ENCODE data around the gene CCL17. TPM values are rescaled to one million over a fixed set of nuclear protein-coding genes. Genes with fewer than 3 reads are reported as not detected.
A peak's percentile ranks its signal among the peaks of the same experiment; 100 is the strongest.

CCL17 gene
- total and polyA plus RNA-seq, 8 donors, result 1.1 TPM; not detected in 7

GRCh38 chr16:57366544-57367040, 38.0 kb upstream of the CCL17 start:
- Histone ChIP-seq H3K36me3 (no peaks in the 10 kb centered on the region), H3K27me3 (no peaks in the 10 kb centered on the region), H3K27ac (peak overlapping the region in 2 of 4 donors; percentile 68 to 78), H3K9me3 (no peaks in the 10 kb centered on the region), H3K4me3 (no peak overlapping the region), H3K4me1 (peaks cover 0 to 4% (median 4%) of the 10 kb centered on the region in 3 donors)
- 68 to 81% methylated on average over 5 to 6 of the region's 6 CpGs for WGBS, 2 donors
- TF ChIP-seq CTCF (IDR thresholded peaks at IDR 0.05), result no peak
- intact Hi-C loops (cut with DNase I), result no loop called here
- FAIRE-seq (no peak), ATAC-seq (no peak), DNase-seq (no peak)

GRCh38 chr16:57367116-57367752, 37.3 kb upstream of the CCL17 start:
- intact Hi-C loops (cut with DNase I), result no loop called here
- TF ChIP-seq CTCF (IDR thresholded peaks at IDR 0.05), result no peak

GRCh38 chr16:57371494-57372371, 32.8 kb upstream of the CCL17 start:
- 72 to 73% methylated on average over 15 of the region's 15 CpGs for WGBS, 2 donors
- Histone ChIP-seq H3K27me3 (no peaks in the 10 kb centered on the region), H3K36me3 (no peaks in the 10 kb centered on the region), H3K4me1 (peaks cover 7 to 16% (median 9%) of the 10 kb centered on the region in 3 donors), H3K9me3 (no peaks in the 10 kb centered on the region), H3K27ac (peak overlapping the region; percentile 61 to 92 (median 88)), H3K4me3 (peak overlapping the region in 2 of 4 donors; percentile 35 to 47)
- no peak for FAIRE-seq
- DNase-seq, result no peak
- intact Hi-C loops (cut with DNase I), result no loop called here
- no peak for TF ChIP-seq CTCF (IDR thresholded peaks at IDR 0.05)
- ATAC-seq, result no peak

More at GRCh38 chr16:57367116-57367752, 37.3 kb upstream of the CCL17 start:
- no peaks in the 10 kb centered on the region for H3K9me3 ChIP-seq
- WGBS, 2 donors, result 58 to 60% methylated on average over 7 of the region's 7 CpGs
- peak; percentile 30 to 72 (median 58) for ATAC-seq
- H3K36me3 ChIP-seq, result no peaks in the 10 kb centered on the region
- no peaks in the 10 kb centered on the region for H3K27me3 ChIP-seq
- no peak overlapping the region for H3K4me3 ChIP-seq
- H3K4me1 ChIP-seq, result peaks cover 3 to 7% (median 7%) of the 10 kb centered on the region in 3 donors
- DNase-seq, result peak in 4 of 6 donors; percentile 38 to 71 (median 60)
- FAIRE-seq, result no peak
- H3K27ac ChIP-seq, result peak overlapping the region in 3 of 4 donors; percentile 33 to 78 (median 68)

- TF ChIP-seq CTCF (IDR thresholded peaks at IDR 0.05), result no peak
- no peak for FAIRE-seq
- H3K9me3 ChIP-seq, result no peaks in the 10 kb centered on the region
- intact Hi-C loops (cut with DNase I), result no loop called here
- no peaks in the 10 kb centered on the region for H3K27me3 ChIP-seq
- ATAC-seq, result peak; percentile 81 to 94 (median 91)
- H3K4me3 ChIP-seq, result peak within 1 kb of the TSS; percentile 20 to 47 (median 30)
- 4 to 7% methylated on average over 22 to 23 of the region's 23 CpGs for WGBS, 2 donors
- peak; percentile 77 to 93 (median 83) for DNase-seq
- peak within 1 kb of the TSS; percentile 61 to 92 (median 88) for H3K27ac ChIP-seq
- H3K4me1 ChIP-seq, result peaks cover 7 to 16% (median 9%) of the 10 kb centered on the region in 3 donors
- no peaks in the 10 kb centered on the region for H3K36me3 ChIP-seq
Measured at GRCh38 chr16:57372372-57373116, 32.0 kb upstream of the CCL17 start, which contains the start of gene CX3CL1. TSS of gene CX3CL1 (plus strand) at chr16:57372490. CDS start at chr16:57372569, 79 bp downstream.

All from pancreas (tissue), 10 donors.